K562 (cell line): ENCODE results near the gene ANKRD65. TPM values are rescaled to one million over a fixed set of nuclear protein-coding genes. Genes with fewer than 3 reads are reported as not detected.

ENCODE experiments used
- BCOR ChIP-seq: fragments of 450-650 bp; IDR thresholded peaks from 2 replicates; pipeline ENCODE4 v1.6.1; 2016
- CTBP1 ChIP-seq: fragments of 450-650 bp; IDR thresholded peaks from 2 replicates; pipeline ENCODE4 v1.6.1; 2016; ENCODE audit warnings: borderline replicate concordance
- EZH2 ChIP-seq: IDR thresholded peaks from 2 replicates; pipeline ENCODE4 v1.6.1; 2012; ENCODE audit warnings: low read depth, mild to moderate bottlenecking, inconsistent platforms, low read length, borderline replicate concordance
- GATA2 ChIP-seq: sonication (generic); formaldehyde crosslinking; IDR thresholded peaks from 2 replicates; pipeline ENCODE4 v1.4.0; 2020; ENCODE audit warnings: mild to moderate bottlenecking, missing genetic modification reagents
- KLF16 ChIP-seq: IDR thresholded peaks from 2 replicates; pipeline ENCODE4 v1.6.1; 2016; ENCODE audit warnings: antibody characterized with exemption
- PATZ1 ChIP-seq: fragments of 250-450 bp; sonication (Bioruptor Pico); IDR thresholded peaks from 2 replicates; pipeline ENCODE4 v1.5.0; 2020; ENCODE audit warnings: mild to moderate bottlenecking, borderline replicate concordance
- RBM25 ChIP-seq: fragments of 200-400 bp; formaldehyde crosslinking; IDR thresholded peaks from 2 replicates; pipeline ENCODE4 v1.6.1; 2018; ENCODE audit warnings: low read length, low read depth, moderate library complexity; ENCODE audit not compliant: severe bottlenecking
- RNF219 ChIP-seq: fragments of 250-450 bp; sonication (Bioruptor Pico); IDR thresholded peaks from 2 replicates; pipeline ENCODE4 v1.5.0; 2022; ENCODE audit warnings: mild to moderate bottlenecking
- TSHZ1 ChIP-seq: fragments of 250-450 bp; sonication (Bioruptor Pico); IDR thresholded peaks from 2 replicates; pipeline ENCODE4 v1.4.0; 2020; ENCODE audit warnings: mild to moderate bottlenecking, moderate library complexity
- polyA plus RNA-seq, 8 experiments: library from polyadenylated mRNA; depleted of rRNA in 4 of 8; stranded (reverse) in 5 of 8; unstranded in 3 of 8; fragments of >200 nt; fragmentation: Nextera tagmentation in 2 of 8; fragmentation: Illumina TruSeq in 1 of 8; extraction: Ambion mirVana in 2 of 8; extraction: Trizol in 1 of 8; gene quantifications; 2 replicates each; pipeline versions ENCODE4 v1.2.1 to v1.2.3, GENCODE V29; 2011 to 2014; ENCODE audit warnings: inconsistent platforms in 1 of 8, missing spikeins in 1 of 8
- total RNA-seq, 7 experiments: library from RNA; depleted of rRNA in 6 of 7; stranded (reverse); fragments of >200 nt in 6 of 7; fragmentation: Illumina TruSeq in 2 of 7; extraction: Trizol in 2 of 7; gene quantifications; 2 replicates each; pipeline versions ENCODE4 v1.2.1 to v1.2.3, GENCODE V29; 2011 to 2021; ENCODE audit warnings: low replicate concordance in 1 of 7
- TF ChIP-seq, protein P1 (sequence below): fragments of 450-650 bp; formaldehyde crosslinking; IDR thresholded peaks from 2 replicates; pipeline ENCODE4 v1.4.0; 2022; ENCODE audit warnings: missing genetic modification characterization
- TF ChIP-seq, protein P2 (sequence below), 2 experiments: fragments of 450-650 bp in 1 of 2; IDR thresholded peaks; 2 replicates each; pipeline ENCODE4 v1.6.1; 2011 to 2017; ENCODE audit warnings: low read depth in 2 of 2, antibody characterized with exemption in 1 of 2, borderline replicate concordance in 1 of 2, low read length in 1 of 2, mild to moderate bottlenecking in 1 of 2, mixed read lengths in 1 of 2; ENCODE audit not compliant: control insufficient read depth in 1 of 2
- TF ChIP-seq, protein P3 (sequence below): IDR thresholded peaks from 2 replicates; pipeline ENCODE4 v1.6.1; 2011; ENCODE audit warnings: borderline replicate concordance, low read depth, mild to moderate bottlenecking, moderate library complexity, low read length; ENCODE audit not compliant: insufficient read depth, poor library complexity, severe bottlenecking

ANKRD65 gene
- total and polyA plus RNA-seq, 9 of the 15 experiments (the other 6 are each of a cell fraction or from before 2014, with no cell fraction given): not detected

GRCh38 chr1:1429671-1430073, 8.6 kb upstream of the ANKRD65 start (continued):
- TF ChIP-seq TSHZ1 (CRISPR knock-in tag) (no peak), PATZ1 (CRISPR knock-in tag) (no peak), EZH2 (no peak), KLF16 (no peak), RBM25 (no peak), CTBP1 (0 out of 2 replicates have a peak, but pooled peaks have one; percentile 14), GATA2 (CRISPR knock-in tag) (no peak), BCOR (peak; percentile 79), RNF219 (CRISPR knock-in tag) (no peak)
- TF ChIP-seq, protein P1, sequence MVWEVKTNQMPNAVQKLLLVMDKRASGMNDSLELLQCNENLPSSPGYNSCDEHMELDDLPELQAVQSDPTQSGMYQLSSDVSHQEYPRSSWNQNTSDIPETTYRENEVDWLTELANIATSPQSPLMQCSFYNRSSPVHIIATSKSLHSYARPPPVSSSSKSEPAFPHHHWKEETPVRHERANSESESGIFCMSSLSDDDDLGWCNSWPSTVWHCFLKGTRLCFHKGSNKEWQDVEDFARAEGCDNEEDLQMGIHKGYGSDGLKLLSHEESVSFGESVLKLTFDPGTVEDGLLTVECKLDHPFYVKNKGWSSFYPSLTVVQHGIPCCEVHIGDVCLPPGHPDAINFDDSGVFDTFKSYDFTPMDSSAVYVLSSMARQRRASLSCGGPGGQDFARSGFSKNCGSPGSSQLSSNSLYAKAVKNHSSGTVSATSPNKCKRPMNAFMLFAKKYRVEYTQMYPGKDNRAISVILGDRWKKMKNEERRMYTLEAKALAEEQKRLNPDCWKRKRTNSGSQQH (CRISPR knock-in tag): no peak
- TF ChIP-seq, protein P2, sequence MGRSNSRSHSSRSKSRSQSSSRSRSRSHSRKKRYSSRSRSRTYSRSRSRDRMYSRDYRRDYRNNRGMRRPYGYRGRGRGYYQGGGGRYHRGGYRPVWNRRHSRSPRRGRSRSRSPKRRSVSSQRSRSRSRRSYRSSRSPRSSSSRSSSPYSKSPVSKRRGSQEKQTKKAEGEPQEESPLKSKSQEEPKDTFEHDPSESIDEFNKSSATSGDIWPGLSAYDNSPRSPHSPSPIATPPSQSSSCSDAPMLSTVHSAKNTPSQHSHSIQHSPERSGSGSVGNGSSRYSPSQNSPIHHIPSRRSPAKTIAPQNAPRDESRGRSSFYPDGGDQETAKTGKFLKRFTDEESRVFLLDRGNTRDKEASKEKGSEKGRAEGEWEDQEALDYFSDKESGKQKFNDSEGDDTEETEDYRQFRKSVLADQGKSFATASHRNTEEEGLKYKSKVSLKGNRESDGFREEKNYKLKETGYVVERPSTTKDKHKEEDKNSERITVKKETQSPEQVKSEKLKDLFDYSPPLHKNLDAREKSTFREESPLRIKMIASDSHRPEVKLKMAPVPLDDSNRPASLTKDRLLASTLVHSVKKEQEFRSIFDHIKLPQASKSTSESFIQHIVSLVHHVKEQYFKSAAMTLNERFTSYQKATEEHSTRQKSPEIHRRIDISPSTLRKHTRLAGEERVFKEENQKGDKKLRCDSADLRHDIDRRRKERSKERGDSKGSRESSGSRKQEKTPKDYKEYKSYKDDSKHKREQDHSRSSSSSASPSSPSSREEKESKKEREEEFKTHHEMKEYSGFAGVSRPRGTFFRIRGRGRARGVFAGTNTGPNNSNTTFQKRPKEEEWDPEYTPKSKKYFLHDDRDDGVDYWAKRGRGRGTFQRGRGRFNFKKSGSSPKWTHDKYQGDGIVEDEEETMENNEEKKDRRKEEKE (IDR thresholded peaks at IDR 0.05; ENCODE audit: borderline replicate concordance in 1 of 2, control insufficient read depth in 1 of 2, low read depth in 2 of 2, low read length in 1 of 2): no peak
- TF ChIP-seq, protein P3, sequence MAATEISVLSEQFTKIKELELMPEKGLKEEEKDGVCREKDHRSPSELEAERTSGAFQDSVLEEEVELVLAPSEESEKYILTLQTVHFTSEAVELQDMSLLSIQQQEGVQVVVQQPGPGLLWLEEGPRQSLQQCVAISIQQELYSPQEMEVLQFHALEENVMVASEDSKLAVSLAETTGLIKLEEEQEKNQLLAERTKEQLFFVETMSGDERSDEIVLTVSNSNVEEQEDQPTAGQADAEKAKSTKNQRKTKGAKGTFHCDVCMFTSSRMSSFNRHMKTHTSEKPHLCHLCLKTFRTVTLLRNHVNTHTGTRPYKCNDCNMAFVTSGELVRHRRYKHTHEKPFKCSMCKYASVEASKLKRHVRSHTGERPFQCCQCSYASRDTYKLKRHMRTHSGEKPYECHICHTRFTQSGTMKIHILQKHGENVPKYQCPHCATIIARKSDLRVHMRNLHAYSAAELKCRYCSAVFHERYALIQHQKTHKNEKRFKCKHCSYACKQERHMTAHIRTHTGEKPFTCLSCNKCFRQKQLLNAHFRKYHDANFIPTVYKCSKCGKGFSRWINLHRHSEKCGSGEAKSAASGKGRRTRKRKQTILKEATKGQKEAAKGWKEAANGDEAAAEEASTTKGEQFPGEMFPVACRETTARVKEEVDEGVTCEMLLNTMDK: no peak
